PC-9 (cell line): ENCODE results near the gene SFT2D1. TPM values are rescaled to one million over a fixed set of nuclear protein-coding genes. Genes with fewer than 3 reads are reported as not detected.

ENCODE experiments used
- BruUV-seq: library from RNA; stranded (reverse); fragments of 400-500 nt; replicated peaks from 2 replicates; lab custom pipeline; 2021; lab: Mats Ljungman, UMichigan
- CTCF ChIA-PET: fragments of 300-600 bp; sonication (Branson Sonifier 250); formaldehyde crosslinking; loops from one replicate; lab custom pipeline; 2022; ENCODE audit warnings: antibody characterized with exemption; lab: Charles Lee
- POLR2A ChIA-PET: fragments of 300-600 bp; sonication (Branson Sonifier 250); formaldehyde crosslinking; loops from one replicate; lab custom pipeline; 2022; ENCODE audit warnings: antibody characterized with exemption; ENCODE audit not compliant: unreplicated experiment; lab: Charles Lee
- DNase-seq, 2 experiments: peaks; one replicate each; pipeline versions ENCODE4 v3.0.0 to v3.0.0-alpha.2; 2015 to 2022; ENCODE audit warnings: mixed read lengths in 1 of 2
- H2AFZ ChIP-seq: fragments of 200-600 bp; sonication (generic); 2 replicates; pipeline ENCODE4 v1.8.1; 2017; ENCODE audit warnings: antibody characterized with exemption
- H3F3A ChIP-seq: fragments of 200-600 bp; sonication (generic); 2 replicates; pipeline ENCODE4 v1.8.1; 2017; ENCODE audit warnings: antibody characterized with exemption, mild to moderate bottlenecking, low read depth; ENCODE audit not compliant: insufficient read depth
- H3K27ac ChIP-seq: fragments of 200-600 bp; sonication (generic); 2 replicates; pipeline ENCODE4 v1.6.1; 2016; ENCODE audit warnings: mixed run types
- H3K27me3 ChIP-seq: fragments of 200-600 bp; sonication (generic); 2 replicates; pipeline ENCODE4 v1.6.1; 2016; ENCODE audit warnings: low read depth, mixed run types; ENCODE audit not compliant: insufficient read depth
- H3K36me3 ChIP-seq: fragments of 200-600 bp; sonication (generic); 2 replicates; pipeline ENCODE4 v1.6.1; 2016; ENCODE audit warnings: low read depth, mixed run types
- H3K4me1 ChIP-seq: fragments of 200-600 bp; sonication (generic); replicated peaks from 2 replicates; pipeline ENCODE4 v1.6.1; 2016; ENCODE audit warnings: mixed run types; ENCODE audit not compliant: insufficient read depth
- H3K4me2 ChIP-seq: fragments of 200-600 bp; sonication (generic); 2 replicates; pipeline ENCODE4 v1.6.1; 2017; ENCODE audit warnings: mixed run types
- H3K4me3 ChIP-seq: fragments of 200-600 bp; sonication (generic); 2 replicates; pipeline ENCODE4 v1.6.1; 2016; ENCODE audit warnings: mixed run types
- H3K79me2 ChIP-seq: fragments of 200-600 bp; sonication (generic); 2 replicates; pipeline ENCODE4 v1.6.1; 2017; ENCODE audit warnings: low read depth, mixed run types
- H3K9me2 ChIP-seq: fragments of 200-600 bp; sonication (generic); 2 replicates; pipeline ENCODE4 v1.8.1; 2017; ENCODE audit warnings: mild to moderate bottlenecking; ENCODE audit not compliant: insufficient read depth
- H3K9me3 ChIP-seq: fragments of 200-600 bp; sonication (generic); 2 replicates; pipeline ENCODE4 v1.8.1; 2016; ENCODE audit warnings: low read depth; ENCODE audit not compliant: insufficient read depth
- H4K20me1 ChIP-seq: fragments of 200-600 bp; sonication (generic); 2 replicates; pipeline ENCODE4 v1.8.1; 2017; ENCODE audit not compliant: insufficient read depth
- EZH2 ChIP-seq: fragments of 200-600 bp; sonication (generic); IDR thresholded peaks from 2 replicates; pipeline ENCODE4 v1.8.0; 2017; ENCODE audit warnings: antibody characterized with exemption, low read depth
- intact Hi-C: fragments of 100-400 bp; cut with micrococcal nuclease; formaldehyde crosslinking; loops from one replicate; pipeline ENCODE4 v1.10.0; 2022; ENCODE audit not compliant: unreplicated experiment
- total RNA-seq: library from RNA; stranded (reverse); gene quantifications from 2 replicates; pipeline ENCODE4 v1.2.3, GENCODE V29; 2021
- TF ChIP-seq, protein P1 (sequence below): fragments of 200-600 bp; sonication (generic); conservative IDR thresholded peaks from 2 replicates; pipeline ENCODE4 v1.6.1; 2017; ENCODE audit warnings: mixed run types, antibody characterized with exemption, mild to moderate bottlenecking, moderate library complexity

SFT2D1 gene
- total RNA-seq, 1 experiment from 2014 or later, result 39.9 TPM

GRCh38 chr6:166369782-166370181, 27.4 kb upstream of the SFT2D1 start:
- no peak for DNase-seq
- ChIA-PET CTCF (no interaction called here), POLR2A (no interaction called here)
- TF ChIP-seq, protein P1, sequence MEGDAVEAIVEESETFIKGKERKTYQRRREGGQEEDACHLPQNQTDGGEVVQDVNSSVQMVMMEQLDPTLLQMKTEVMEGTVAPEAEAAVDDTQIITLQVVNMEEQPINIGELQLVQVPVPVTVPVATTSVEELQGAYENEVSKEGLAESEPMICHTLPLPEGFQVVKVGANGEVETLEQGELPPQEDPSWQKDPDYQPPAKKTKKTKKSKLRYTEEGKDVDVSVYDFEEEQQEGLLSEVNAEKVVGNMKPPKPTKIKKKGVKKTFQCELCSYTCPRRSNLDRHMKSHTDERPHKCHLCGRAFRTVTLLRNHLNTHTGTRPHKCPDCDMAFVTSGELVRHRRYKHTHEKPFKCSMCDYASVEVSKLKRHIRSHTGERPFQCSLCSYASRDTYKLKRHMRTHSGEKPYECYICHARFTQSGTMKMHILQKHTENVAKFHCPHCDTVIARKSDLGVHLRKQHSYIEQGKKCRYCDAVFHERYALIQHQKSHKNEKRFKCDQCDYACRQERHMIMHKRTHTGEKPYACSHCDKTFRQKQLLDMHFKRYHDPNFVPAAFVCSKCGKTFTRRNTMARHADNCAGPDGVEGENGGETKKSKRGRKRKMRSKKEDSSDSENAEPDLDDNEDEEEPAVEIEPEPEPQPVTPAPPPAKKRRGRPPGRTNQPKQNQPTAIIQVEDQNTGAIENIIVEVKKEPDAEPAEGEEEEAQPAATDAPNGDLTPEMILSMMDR, result no peak
- no peak for TF ChIP-seq EZH2
- Histone ChIP-seq H3K27me3 (no peaks in the 10 kb centered on the region), H3K9me3 (no peaks in the 10 kb centered on the region), H3K9me2 (no peaks in the 10 kb centered on the region), H2AFZ (no peak overlapping the region), H3K4me2 (no peak overlapping the region), H3F3A (no peaks in the 10 kb centered on the region), H4K20me1 (no peaks in the 10 kb centered on the region), H3K36me3 (no peaks in the 10 kb centered on the region), H3K4me1 (no peaks in the 10 kb centered on the region), H3K4me3 (no peak overlapping the region), H3K79me2 (no peaks in the 10 kb centered on the region), H3K27ac (no peak overlapping the region)
- BruUV-seq, result no TSS peak
- intact Hi-C loops, result no loop called here

GRCh38 chr6:166366921-166367320, 24.6 kb upstream of the SFT2D1 start:
- Histone ChIP-seq H3F3A (no peaks in the 10 kb centered on the region), H3K36me3 (no peaks in the 10 kb centered on the region), H3K79me2 (no peaks in the 10 kb centered on the region), H3K27ac (no peak overlapping the region), H2AFZ (no peak overlapping the region), H3K9me2 (no peaks in the 10 kb centered on the region), H3K4me2 (no peak overlapping the region), H3K4me3 (no peak overlapping the region), H3K27me3 (no peaks in the 10 kb centered on the region), H4K20me1 (no peaks in the 10 kb centered on the region), H3K9me3 (no peaks in the 10 kb centered on the region), H3K4me1 (no peaks in the 10 kb centered on the region)
- DNase-seq, result no peak
- no TSS peak for BruUV-seq
- ChIA-PET CTCF (no interaction called here), POLR2A (no interaction called here)
- intact Hi-C loops, result no loop called here
- no peak for TF ChIP-seq EZH2
- TF ChIP-seq, protein P1, result no peak

GRCh38 chr6:166365806-166366205, 23.5 kb upstream of the SFT2D1 start:
- intact Hi-C loops, result no loop called here

More at GRCh38 chr6:166365806-166366205, 23.5 kb upstream of the SFT2D1 start:
- DNase-seq, result no peak
- no peaks in the 10 kb centered on the region for H3K79me2 ChIP-seq
- H3K36me3 ChIP-seq, result no peaks in the 10 kb centered on the region
- no peak overlapping the region for H3K27ac ChIP-seq
- no peak overlapping the region for H3K4me3 ChIP-seq
- peaks cover 4% of the 10 kb centered on the region; the same call in 1 of the 2 replicates for H3K4me1 ChIP-seq
- BruUV-seq, result no TSS peak
- TF ChIP-seq, protein P1, result no peak
- TF ChIP-seq EZH2, result no peak
- no peaks in the 10 kb centered on the region for H3K9me3 ChIP-seq
- no peaks in the 10 kb centered on the region for H3K27me3 ChIP-seq
- H3K9me2 ChIP-seq, result no peaks in the 10 kb centered on the region
- CTCF ChIA-PET, result no interaction called here
- no peaks in the 10 kb centered on the region for H3F3A ChIP-seq
- no peaks in the 10 kb centered on the region for H4K20me1 ChIP-seq
- POLR2A ChIA-PET, result no interaction called here
- H3K4me2 ChIP-seq, result no peak overlapping the region
- H2AFZ ChIP-seq, result no peak overlapping the region
